ENCODE measurements around the gene ZNF555. TPM values are rescaled to one million over a fixed set of nuclear protein-coding genes. Genes with fewer than 3 reads are reported as not detected.
"Not testable (repeated sequence)": the region's sequence is repeated elsewhere in the genome, so short reads cannot be mapped to it uniquely, and the experiment has no call there.

ZNF555 gene
- total RNA-seq, 3 donors from 2014 or later (not counting 1 experiment from before 2014, with no cell fraction given) = 2.0 to 4.6 (median 2.9) TPM

DNA sequence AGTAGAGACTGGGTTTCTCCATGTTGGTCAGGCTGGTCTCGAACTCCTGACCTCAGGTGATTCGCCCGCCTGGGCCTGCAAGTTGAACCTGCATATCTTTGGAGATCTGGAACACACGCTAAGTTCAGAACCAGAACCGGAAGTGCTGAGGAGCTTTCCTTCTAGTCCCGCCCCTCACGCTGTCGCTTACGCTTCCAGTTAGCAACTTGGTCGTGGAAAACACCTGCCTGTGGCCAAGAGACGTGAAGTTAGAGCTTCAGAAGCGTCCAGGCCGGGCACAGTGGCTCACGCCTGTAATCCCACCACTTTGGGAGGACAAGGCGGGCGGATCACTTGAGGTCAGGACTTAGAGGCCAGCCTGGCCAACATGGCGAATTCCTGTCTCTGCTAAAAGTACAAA lies 44.5 kb downstream of the ZNF555 start:
- intact Hi-C loops (cut with micrococcal nuclease) = no loop called here
- TF ChIP-seq, protein P1, sequence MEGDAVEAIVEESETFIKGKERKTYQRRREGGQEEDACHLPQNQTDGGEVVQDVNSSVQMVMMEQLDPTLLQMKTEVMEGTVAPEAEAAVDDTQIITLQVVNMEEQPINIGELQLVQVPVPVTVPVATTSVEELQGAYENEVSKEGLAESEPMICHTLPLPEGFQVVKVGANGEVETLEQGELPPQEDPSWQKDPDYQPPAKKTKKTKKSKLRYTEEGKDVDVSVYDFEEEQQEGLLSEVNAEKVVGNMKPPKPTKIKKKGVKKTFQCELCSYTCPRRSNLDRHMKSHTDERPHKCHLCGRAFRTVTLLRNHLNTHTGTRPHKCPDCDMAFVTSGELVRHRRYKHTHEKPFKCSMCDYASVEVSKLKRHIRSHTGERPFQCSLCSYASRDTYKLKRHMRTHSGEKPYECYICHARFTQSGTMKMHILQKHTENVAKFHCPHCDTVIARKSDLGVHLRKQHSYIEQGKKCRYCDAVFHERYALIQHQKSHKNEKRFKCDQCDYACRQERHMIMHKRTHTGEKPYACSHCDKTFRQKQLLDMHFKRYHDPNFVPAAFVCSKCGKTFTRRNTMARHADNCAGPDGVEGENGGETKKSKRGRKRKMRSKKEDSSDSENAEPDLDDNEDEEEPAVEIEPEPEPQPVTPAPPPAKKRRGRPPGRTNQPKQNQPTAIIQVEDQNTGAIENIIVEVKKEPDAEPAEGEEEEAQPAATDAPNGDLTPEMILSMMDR (IDR thresholded peaks at IDR 0.05) = no peak

DNA sequence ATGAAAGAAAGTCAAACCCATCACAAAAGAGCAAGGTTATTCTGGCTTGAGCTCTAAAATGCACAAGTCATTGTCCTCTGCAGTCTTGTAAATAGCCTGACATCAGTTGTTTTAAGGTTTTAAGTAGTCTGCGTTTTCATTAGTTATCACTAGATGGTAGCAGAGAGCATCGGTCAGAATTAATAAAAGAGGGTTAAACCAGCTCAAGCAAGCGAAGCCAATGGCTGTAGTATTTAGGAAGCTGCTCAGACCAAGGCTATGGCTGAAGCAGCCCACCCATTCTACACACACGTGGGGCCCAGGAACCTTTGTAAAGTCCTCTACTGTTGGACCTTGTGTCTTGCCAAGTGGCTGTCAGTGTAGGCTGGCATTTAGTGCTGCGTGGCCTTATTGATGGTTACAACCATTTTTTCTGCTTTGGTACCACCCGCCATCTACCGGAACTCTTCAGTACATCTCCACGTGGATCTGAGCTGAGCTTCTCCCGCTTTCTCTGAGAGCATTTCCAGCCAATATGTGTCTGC lies 46.2 kb downstream of the ZNF555 start:
- WGBS (ENCODE audit: insufficient coverage) = 38% methylated on average over 9 of the region's 9 CpGs

More for the DNA sequence above, 44.5 kb downstream of the ZNF555 start:
- no peaks in the 10 kb centered on the region for H3K36me3 Mint-ChIP-seq
- no peak for ATAC-seq
- H3K27ac ChIP-seq (ENCODE audit: low read length) = no peak overlapping the region
- H3K36me3 ChIP-seq (ENCODE audit: control insufficient read depth, insufficient read depth, low read length) = no peaks in the 10 kb centered on the region
- H3K9me3 Mint-ChIP-seq = no peaks in the 10 kb centered on the region
- no peak for DNase-seq
- peaks cover 5% of the 10 kb centered on the region for H3K4me1 ChIP-seq (ENCODE audit: control insufficient read depth, insufficient read depth, low read length)
- no peak overlapping the region for H3K4me3 Mint-ChIP-seq
- 88% methylated on average over 17 of the region's 17 CpGs for WGBS (ENCODE audit: insufficient coverage)
- no peaks in the 10 kb centered on the region for H3K9me3 ChIP-seq (ENCODE audit: control insufficient read depth, insufficient read depth, low read length)
- no peaks in the 10 kb centered on the region for H3K27me3 ChIP-seq (ENCODE audit: control insufficient read depth, insufficient read depth, low read length)
- H3K27ac Mint-ChIP-seq = no peak overlapping the region
- H3K4me3 ChIP-seq (ENCODE audit: low read length) = no peak overlapping the region
- no peaks in the 10 kb centered on the region for H3K4me1 Mint-ChIP-seq
- no peaks in the 10 kb centered on the region for H3K27me3 Mint-ChIP-seq (ENCODE audit: low read depth in 2 of 2)

DNA sequence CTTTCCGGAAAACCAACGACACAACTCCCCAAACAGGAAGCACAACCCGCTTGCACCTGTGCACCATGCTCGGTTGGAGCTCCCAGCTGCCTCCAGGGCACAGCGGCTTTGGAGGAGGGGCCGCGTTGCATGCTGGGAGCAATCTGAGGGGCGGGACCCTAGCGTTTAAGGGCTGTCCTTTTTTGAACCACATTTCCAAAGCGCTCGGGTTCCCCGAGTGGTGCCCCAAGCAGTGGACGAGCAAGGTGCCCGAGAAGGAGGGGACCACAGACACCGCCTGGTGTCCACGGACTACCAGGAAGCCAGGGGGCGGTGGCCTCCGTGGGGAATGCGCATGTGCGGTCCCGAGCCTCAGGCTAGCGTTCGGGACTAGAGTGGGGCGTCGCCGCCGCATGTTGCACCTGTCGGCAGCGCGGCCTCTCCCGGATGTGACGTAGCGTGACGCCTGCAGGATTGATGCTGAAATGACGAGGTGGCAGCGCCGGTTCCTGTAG lies 47.5 kb downstream of the ZNF555 start:
- Mint-ChIP-seq H3K4me3 (peak overlapping the region; percentile 63), H3K27ac (peak overlapping the region in 1 of 2 donors; percentile 64), H3K36me3 (no peaks in the 10 kb centered on the region), H3K27me3 (ENCODE audit: low read depth in 2 of 2) (no peaks in the 10 kb centered on the region), H3K9me3 (no peaks in the 10 kb centered on the region), H3K4me1 (no peaks in the 10 kb centered on the region)
- intact Hi-C loops (cut with micrococcal nuclease) = no loop called here
- H3K27ac ChIP-seq (ENCODE audit: low read length) = peak overlapping the region; percentile 56
- no peaks in the 10 kb centered on the region for H3K9me3 ChIP-seq (ENCODE audit: control insufficient read depth, insufficient read depth, low read length)
- peaks cover 5% of the 10 kb centered on the region for H3K4me1 ChIP-seq (ENCODE audit: control insufficient read depth, insufficient read depth, low read length)
- peak; percentile 22 to 81 for DNase-seq
- peak overlapping the region; percentile 35 for H3K4me3 ChIP-seq (ENCODE audit: low read length)
- TF ChIP-seq, protein P1 (IDR thresholded peaks at IDR 0.05) = no peak
- H3K36me3 ChIP-seq (ENCODE audit: control insufficient read depth, insufficient read depth, low read length) = no peaks in the 10 kb centered on the region
- no peaks in the 10 kb centered on the region for H3K27me3 ChIP-seq (ENCODE audit: control insufficient read depth, insufficient read depth, low read length)
- WGBS (ENCODE audit: insufficient coverage) = 57% methylated on average over 37 of the region's 37 CpGs
- peak; percentile 61 to 82 (median 69) for ATAC-seq

More for the DNA sequence above, 46.2 kb downstream of the ZNF555 start:
- peaks cover 5% of the 10 kb centered on the region for H3K4me1 ChIP-seq (ENCODE audit: control insufficient read depth, insufficient read depth, low read length)
- H3K36me3 ChIP-seq (ENCODE audit: control insufficient read depth, insufficient read depth, low read length) = no peaks in the 10 kb centered on the region
- no peaks in the 10 kb centered on the region for H3K27me3 ChIP-seq (ENCODE audit: control insufficient read depth, insufficient read depth, low read length)
- ATAC-seq = peak; percentile 55 to 64 (median 63)
- peak in 1 of 2 donors; percentile 56 for DNase-seq
- Mint-ChIP-seq H3K27ac (peak overlapping the region in 1 of 2 donors; percentile 6), H3K27me3 (ENCODE audit: low read depth in 2 of 2) (no peaks in the 10 kb centered on the region), H3K36me3 (no peaks in the 10 kb centered on the region), H3K4me1 (no peaks in the 10 kb centered on the region), H3K9me3 (no peaks in the 10 kb centered on the region), H3K4me3 (peak overlapping the region; percentile 29)
- intact Hi-C loops (cut with micrococcal nuclease) = no loop called here
- H3K27ac ChIP-seq (ENCODE audit: low read length) = no peak overlapping the region
- TF ChIP-seq, protein P1 (IDR thresholded peaks at IDR 0.05) = peak; percentile 58
- no peaks in the 10 kb centered on the region for H3K9me3 ChIP-seq (ENCODE audit: control insufficient read depth, insufficient read depth, low read length)
- no peak overlapping the region for H3K4me3 ChIP-seq (ENCODE audit: low read length)

DNA sequence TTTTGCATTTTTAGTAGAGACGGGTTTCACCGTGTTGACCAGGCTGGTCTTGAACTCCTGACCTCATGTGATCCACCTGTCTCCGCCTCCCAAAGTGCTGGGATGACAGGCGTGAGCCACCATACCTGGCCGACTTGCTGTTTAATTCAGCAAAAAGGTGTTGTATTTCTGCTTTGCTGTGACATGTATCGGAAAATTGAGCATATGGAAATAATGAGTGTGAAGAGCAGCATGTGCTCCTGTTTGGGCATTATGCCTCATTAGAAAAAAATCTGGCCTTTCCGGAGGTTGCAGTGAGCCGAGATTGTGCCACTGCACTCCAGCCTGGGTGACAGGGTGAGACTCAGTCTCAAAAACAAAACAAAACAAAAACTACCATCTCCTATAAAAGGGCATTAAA lies 49.3 kb downstream of the ZNF555 start:
- H3K9me3 Mint-ChIP-seq; DNase-seq; H3K4me3 Mint-ChIP-seq; ATAC-seq; H3K9me3 ChIP-seq (ENCODE audit: control insufficient read depth, insufficient read depth, low read length); H3K27ac ChIP-seq (ENCODE audit: low read length); H3K27ac Mint-ChIP-seq; H3K4me3 ChIP-seq (ENCODE audit: low read length); H3K36me3 Mint-ChIP-seq; H3K4me1 ChIP-seq (ENCODE audit: control insufficient read depth, insufficient read depth, low read length); H3K36me3 ChIP-seq (ENCODE audit: control insufficient read depth, insufficient read depth, low read length); H3K27me3 Mint-ChIP-seq (ENCODE audit: low read depth in 2 of 2); intact Hi-C loops (cut with micrococcal nuclease); H3K4me1 Mint-ChIP-seq; H3K27me3 ChIP-seq (ENCODE audit: control insufficient read depth, insufficient read depth, low read length): not testable (repeated sequence)
- 88% methylated on average over 8 of the region's 8 CpGs for WGBS (ENCODE audit: insufficient coverage)
